Activated naive CD4-positive, alpha-beta T cell (primary cell): ENCODE results near the gene PPP1R27.

Source experiments
- DNase-seq, 4 experiments: peaks; one replicate each; lab custom pipeline; 2025; lab: John Stamatoyannopoulos, UW

Gene PPP1R27

GRCh38 chr17:81821147-81821546, 13.7 kb downstream of the PPP1R27 start:
- no peak for DNase-seq

- DNase-seq = no peak
These were observed 15.1 kb downstream of the PPP1R27 start for GRCh38 chr17:81819708-81820107.

- DNase-seq = no peak
These were observed 17.1 kb downstream of the PPP1R27 start for GRCh38 chr17:81817758-81818147.

- DNase-seq = no peak
These were observed 19.2 kb downstream of the PPP1R27 start for GRCh38 chr17:81815646-81815986.

- DNase-seq = no peak
These were observed 19.9 kb downstream of the PPP1R27 start for GRCh38 chr17:81814748-81815645.

- no peak for DNase-seq
These were observed 20.8 kb downstream of the PPP1R27 start for GRCh38 chr17:81813861-81814683.

- DNase-seq = no peak
These were observed 21.5 kb downstream of the PPP1R27 start for GRCh38 chr17:81813371-81813684.

GRCh38 chr17:81812571-81813370, 22.1 kb downstream of the PPP1R27 start:
- DNase-seq = no peak

GRCh38 chr17:81811705-81812570, 22.9 kb downstream of the PPP1R27 start:
- DNase-seq = no peak

- no peak for DNase-seq
These were observed 23.8 kb downstream of the PPP1R27 start for GRCh38 chr17:81810892-81811704.

GRCh38 chr17:81810476-81810875, 24.4 kb downstream of the PPP1R27 start:
- no peak for DNase-seq

GRCh38 chr17:81809556-81809998, 25.3 kb downstream of the PPP1R27 start:
- no peak for DNase-seq

GRCh38 chr17:81808778-81809555, 25.9 kb downstream of the PPP1R27 start:
- DNase-seq = no peak

GRCh38 chr17:81807839-81808238, 27.0 kb downstream of the PPP1R27 start:
- DNase-seq = no peak

GRCh38 chr17:81807210-81807719, 27.6 kb downstream of the PPP1R27 start:
- DNase-seq = no peak

- DNase-seq = no peak
These were observed 28.2 kb downstream of the PPP1R27 start for GRCh38 chr17:81806461-81807209.

- DNase-seq = no peak
These were observed 29.0 kb downstream of the PPP1R27 start for GRCh38 chr17:81805707-81806460.
